GM19467 (cell line): ENCODE measurements around the gene DET1.
"Not testable (repeated sequence)": the region's sequence is repeated elsewhere in the genome, so short reads cannot be mapped to it uniquely, and the experiment has no call there.

ENCODE experiments used
- ATAC-seq: cut with Tn5 transposase; IDR thresholded peaks from one replicate; pipeline ENCODE4 v1.9.1; 2021; ENCODE audit warnings: mild to moderate bottlenecking, moderate library complexity; ENCODE audit not compliant: unreplicated experiment

Gene DET1

DNA sequence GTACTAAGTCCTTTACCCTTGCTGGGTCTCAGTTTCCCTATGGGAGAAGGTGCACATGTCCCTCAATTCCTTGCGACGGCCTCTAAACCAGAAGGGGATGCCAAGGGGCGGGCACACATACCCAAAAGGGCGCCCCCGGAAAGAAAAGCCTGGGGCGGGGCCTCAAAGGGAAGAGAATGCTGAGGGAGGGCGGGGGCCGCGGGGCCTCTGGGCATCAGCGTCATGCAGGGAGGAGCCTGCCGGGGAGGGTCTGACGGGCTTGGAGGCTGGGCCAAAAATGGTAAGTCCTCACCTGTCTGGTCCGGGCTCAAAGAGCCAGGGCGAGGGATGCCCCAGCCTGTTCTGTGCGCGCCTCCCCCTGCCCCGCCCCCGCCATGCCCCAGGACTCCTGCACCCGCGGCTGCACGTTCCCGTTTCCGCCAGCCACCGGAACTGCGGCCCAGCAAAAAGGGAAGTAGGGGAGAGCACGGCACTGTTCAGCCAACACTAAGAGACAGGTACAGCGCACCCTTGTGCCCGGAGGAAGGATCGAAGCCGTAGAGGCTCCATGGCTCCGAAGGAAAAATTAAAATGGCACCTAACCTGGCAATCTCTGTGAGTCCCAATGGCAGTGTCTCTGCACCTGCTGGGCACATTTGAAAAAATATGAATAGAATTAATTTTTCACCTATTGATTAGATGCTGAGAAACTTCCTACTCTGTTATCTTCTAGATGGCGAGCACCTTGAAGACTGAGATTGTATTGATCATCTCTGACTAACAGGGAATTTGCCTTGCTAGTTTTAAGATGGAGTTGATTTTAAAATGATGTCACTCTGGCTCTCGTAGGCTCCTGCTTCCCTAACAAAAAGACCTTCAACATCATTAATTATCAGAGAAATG lies at the start of gene DET1:
Gene DET1, minus strand, starts transcription at position 434 of the 882 bp plus-strand sequence. CDS start 14,976 bp downstream, outside the sequence.
- peak; percentile 99 for ATAC-seq

DNA sequence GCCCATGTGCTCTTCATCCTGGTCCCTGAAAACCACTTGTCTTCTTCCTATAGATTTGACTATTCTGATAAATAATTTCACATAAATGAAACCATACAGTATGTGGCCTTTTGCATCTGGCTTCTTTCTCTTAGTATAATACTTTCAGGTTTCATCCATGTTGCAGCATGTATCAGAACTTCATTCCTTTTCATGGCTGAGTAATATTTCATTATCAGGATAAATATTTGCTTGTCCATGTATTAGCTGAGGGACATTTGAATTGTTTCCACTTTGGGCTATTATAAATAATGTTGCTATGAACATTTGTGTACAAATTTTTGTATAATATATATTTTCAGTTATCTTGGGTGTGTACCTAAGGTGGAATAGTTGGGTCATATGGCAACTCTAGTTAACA lies 44.9 kb upstream of the DET1 start:
- ATAC-seq: no peak

DNA sequence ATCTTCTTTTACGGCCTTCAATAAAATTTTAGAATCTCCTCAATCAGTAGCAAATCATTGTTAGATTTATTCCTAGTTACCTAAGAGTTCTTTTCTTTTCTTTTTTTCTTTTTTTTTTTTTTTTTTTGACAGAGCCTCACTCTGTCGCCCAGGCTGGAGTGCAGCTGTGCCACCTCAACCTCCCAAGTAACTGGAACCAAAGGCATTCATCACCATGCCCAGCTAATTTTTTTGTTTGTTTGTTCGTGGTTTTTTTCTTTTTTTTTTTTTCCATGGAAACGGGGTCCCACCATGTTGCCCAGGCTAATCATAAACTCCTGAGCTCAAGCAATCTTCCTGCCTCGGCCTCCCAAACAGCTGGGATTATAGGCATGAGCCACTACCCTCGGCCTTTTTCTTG lies 44.3 kb upstream of the DET1 start:
- no peak for ATAC-seq

DNA sequence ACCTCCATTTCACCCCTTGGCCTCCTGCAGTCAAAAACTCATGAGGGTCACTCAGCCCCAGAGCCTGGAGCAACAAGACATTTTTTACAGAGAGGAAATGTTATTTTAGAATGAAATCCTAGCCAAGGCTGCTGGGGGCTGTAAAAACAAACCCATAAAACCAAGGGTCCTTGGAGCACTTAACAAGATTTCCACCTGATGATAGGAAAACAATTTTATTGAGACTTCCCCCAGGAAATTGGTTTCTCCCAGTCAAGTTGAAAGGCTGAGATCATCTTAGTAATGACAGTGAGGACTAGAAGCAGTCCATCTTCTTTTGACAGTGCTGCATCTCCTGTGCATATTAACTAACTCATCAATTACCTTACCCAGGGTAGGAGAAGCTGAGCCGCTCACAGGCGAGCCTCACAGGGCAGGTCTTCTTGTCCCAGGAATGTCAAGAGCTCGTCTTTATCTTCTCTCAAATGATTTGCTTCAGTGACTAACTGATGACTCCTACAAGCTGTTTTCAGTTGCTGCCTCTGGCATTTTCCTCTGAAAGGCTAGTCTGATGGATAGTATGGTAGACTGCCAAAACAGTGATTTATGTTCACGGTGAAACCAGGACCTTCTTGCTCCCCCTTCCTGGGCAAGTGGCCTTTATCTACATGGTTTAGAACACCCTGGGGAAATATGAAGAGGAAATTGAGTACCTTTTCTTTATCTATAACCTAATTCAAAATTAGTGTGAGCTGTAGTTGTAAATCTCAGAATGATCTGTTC lies 40.1 kb upstream of the DET1 start:
- no peak for ATAC-seq

GRCh38 chr15:88580532-88580931 lies 34.1 kb upstream of the DET1 start:
- ATAC-seq: no peak

- no peak for ATAC-seq
Observed at GRCh38 chr15:88579322-88579721, 32.8 kb upstream of the DET1 start.

- no peak for ATAC-seq
Observed at GRCh38 chr15:88574655-88575054, 28.2 kb upstream of the DET1 start.

- ATAC-seq: no peak
Observed at GRCh38 chr15:88574077-88574476, 27.6 kb upstream of the DET1 start.

- no peak for ATAC-seq
Observed at GRCh38 chr15:88571852-88572259, 25.4 kb upstream of the DET1 start.

GRCh38 chr15:88571153-88571851 lies 24.8 kb upstream of the DET1 start:
- ATAC-seq: no peak

- ATAC-seq: no peak
Observed at GRCh38 chr15:88568589-88568988, 22.1 kb upstream of the DET1 start.

DNA sequence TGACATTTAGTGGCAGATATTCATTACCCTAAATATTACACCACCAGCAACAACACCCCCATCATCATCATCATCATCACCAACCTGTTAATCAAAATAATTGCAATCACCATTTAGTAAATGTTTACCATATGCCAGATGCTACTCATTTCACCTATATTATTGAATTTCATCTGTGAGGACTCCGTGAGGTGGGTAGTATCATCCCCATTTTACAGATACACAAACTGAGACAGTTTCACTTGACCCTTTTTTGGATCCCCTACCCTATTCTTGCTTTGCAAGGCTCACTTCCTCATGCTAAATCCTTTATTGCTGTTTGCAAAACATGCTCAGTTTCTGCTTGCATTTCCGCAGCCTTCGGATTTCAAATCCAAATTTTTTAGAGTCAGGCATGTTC lies 18.3 kb upstream of the DET1 start:
- no peak for ATAC-seq

GRCh38 chr15:88563638-88564037 lies 17.2 kb upstream of the DET1 start:
- no peak for ATAC-seq

- not testable (repeated sequence) for ATAC-seq
Observed at GRCh38 chr15:88559565-88559964, 13.1 kb upstream of the DET1 start.

- not testable (repeated sequence) for ATAC-seq
Observed at GRCh38 chr15:88558026-88558425, 11.5 kb upstream of the DET1 start.

DNA sequence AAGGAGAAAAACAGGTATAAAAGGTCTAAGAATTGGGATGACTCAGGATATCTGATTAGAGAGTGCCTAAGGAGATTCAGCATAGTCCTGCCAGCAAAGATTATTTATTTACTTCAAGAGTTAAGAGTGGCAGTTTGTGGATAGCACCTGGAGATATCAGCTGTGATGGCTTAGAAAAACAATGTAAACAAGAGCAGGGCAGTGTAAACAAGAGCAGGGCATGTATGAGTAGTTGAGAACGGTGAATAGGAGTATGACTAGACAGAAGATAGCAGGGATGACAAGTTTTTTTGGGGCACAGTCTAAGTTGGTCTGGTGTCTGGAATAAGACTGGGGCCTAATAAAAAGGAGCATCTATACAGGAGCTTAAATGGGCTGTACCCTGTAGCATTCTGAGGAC lies 1.5 kb upstream of the DET1 start:
- ATAC-seq: not testable (repeated sequence)

DNA sequence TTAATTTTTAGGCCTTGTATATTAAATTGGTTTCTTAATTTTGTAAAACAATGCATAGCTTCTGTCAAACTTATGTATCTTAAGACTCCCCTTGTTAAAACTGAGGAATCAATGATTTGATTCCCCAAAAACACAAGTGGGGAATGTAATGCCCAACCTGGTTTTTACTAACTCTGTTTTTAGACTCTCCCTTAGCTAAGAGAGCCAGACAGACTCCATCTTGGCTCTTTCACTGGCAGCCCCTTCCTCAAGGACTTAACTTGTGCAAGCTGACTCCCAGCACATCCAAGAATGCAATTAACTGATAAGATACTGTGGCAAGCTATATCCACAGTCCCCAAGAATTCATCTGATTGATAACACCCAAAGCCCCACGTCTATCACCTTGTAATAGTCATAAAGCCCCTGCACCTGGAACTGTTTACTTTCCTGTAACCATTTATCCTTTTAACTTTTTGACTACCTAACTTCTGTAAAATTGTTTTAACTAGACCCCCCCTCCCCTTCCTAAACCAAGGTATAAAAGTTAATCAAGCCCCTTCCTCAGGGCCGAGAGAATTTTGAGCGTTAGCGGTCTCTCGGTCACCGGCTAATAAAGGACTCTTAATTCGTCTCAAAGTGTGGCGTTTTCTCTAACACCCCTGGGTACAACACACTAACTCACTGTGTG lies 768 bp downstream of the DET1 start:
- ATAC-seq: not testable (repeated sequence)

DNA sequence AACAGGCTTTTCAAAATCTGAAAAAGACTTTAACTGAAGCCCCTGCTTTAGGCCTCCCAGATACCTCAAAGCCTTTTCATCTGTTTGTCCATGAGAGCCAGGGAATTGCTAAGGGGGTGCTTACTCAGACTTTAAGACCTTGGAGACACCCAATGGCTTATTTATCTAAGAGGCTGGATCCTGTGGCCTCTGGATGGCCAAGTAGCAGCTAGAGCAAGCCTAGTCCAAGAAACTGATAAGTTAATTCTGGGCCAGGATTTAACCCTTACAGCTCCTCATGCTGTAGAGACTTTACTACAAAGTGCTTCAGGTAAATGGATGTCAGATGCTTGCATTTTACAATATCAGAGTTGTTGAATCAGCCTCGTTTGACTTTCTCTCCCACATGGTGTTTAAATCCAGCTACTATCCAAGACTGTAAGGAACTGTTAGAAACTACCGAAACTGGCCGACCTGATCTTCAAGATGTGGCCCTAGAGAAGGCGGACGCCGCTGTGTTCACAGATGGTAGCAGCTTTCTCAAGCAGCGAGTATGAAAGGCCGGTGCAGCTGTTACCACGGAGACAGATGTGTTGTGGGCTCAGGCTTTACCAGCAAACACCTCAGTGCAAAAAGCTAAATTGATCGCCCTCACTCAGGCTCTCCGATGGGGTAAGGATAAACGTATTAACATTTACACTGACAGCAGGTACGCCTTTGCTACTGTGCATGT lies 3.3 kb downstream of the DET1 start:
- no peak for ATAC-seq

DNA sequence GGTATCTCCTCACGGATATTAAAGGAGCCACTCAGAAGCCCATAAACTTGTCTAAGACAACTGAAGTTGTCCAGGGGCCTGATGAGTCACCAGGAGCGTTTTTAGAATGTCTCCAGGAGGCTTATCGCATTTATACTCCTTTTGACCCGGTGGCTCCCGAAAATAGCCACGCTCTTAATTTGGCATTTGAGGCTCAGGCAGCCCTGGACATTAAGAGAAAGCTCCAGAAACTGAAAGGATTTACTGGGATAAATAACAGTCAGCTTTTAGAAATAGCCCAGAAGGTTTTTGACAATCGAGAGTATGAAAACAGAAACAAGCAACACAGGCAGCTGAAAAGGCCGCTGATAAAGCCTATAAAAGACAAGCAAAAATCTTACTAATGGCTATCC lies 4.1 kb downstream of the DET1 start:
- ATAC-seq: no peak

DNA sequence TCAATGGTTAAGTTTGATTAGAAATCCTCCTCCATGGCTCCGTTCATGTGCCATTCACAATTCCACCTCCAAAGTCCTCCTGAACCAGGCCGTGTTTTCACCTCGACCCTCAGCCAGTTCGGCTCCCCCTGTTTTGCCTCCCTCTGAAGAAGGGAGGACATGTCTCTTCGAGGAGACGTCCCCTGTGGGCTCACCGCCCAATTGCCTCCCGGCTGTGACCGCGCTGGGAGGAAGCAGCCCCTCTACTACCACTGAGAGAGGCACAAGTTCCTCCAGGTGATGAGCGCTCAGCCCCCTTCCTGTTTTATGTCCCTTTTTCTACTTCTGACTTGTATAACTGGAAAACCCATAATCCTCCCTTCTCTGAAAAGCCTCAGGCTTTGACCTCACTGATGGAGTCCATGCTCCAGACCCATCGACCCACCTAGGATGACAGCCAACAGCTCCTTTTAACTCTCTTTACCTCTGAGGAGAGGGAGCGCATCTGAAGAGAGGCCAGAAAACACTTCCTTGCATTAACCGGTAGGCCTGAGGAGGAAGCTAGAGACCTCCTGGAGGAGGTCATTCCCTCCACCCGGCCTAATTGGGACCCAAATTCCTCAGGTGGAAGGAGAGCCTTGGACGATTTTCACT lies 4.7 kb downstream of the DET1 start:
- ATAC-seq: no peak
